Measurements from ENCODE around the gene ECHDC3. TPM values are rescaled to one million over a fixed set of nuclear protein-coding genes. Genes with fewer than 3 reads are reported as not detected.

ECHDC3 gene
- total and polyA plus RNA-seq, 2 of the 4 experiments (the other 2 are of a cell fraction), result 4.3 to 5.0 TPM

DNA sequence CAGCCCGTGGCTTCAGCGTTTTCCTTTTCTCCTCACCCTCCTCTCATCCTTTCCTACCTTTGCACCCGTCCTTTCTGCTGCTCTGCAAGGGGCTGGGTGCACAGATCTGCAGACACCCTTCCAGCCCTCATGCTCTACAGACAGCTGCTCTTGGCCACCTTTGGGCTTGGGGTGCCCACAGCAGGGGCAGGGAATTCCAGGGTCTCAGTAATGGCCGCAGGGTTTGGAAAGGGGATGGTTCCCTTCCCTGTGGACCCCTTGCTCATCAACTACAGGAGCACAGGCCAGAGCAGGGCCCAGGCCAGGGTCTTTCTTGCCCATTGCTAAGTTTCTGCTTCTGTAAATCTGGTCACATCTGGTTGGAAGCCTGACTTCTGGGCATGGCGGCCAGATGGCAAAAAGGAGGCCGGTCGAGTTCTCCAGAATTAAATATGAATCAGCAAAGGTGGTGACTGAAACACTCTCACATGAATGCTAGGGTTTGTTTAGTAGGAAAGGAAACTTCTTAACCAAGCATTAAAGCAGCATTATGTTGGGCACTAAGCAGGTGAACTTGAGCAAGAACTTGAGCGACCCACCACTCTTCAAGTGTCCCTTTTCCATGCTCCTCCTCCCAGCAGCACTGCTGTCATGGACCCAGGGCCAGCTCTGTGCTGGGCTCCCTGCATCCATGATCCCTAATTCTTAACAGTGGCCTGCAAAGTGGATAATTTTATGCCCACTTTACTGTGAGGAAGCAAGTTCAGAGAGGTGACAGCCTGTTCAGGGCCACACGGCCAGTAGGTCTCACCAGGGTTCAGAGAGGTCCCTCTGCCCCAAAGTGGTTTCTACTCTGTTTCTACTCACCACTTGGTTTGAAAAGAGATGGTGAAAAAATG lies 1.5 kb downstream of the ECHDC3 start:
- CTCF ChIA-PET, result no interaction called here
- intact Hi-C loops (cut with micrococcal nuclease), result no loop called here
- TF ChIP-seq FOS (IDR thresholded peaks at IDR 0.05; ENCODE audit: low read depth, low read length) (no peak), POLR2A (IDR thresholded peaks at IDR 0.05; ENCODE audit: low read depth, low read length) (no peak), RFX5 (IDR thresholded peaks at IDR 0.05; ENCODE audit: low read depth, low read length) (no peak), MAFK (IDR thresholded peaks at IDR 0.05; ENCODE audit: low read depth, low read length) (no peak), MAZ (IDR thresholded peaks at IDR 0.05; ENCODE audit: borderline replicate concordance, low read depth, low read length) (no peak), RCOR1 (IDR thresholded peaks at IDR 0.05; ENCODE audit: insufficient replicate concordance, low read length) (no peak), CHD1 (IDR thresholded peaks at IDR 0.05; ENCODE audit: low read depth, low read length) (no peak), RAD21 (IDR thresholded peaks at IDR 0.05; ENCODE audit: low read length) (no peak), BHLHE40 (IDR thresholded peaks at IDR 0.05; ENCODE audit: low read depth, low read length) (no peak), SMC3 (IDR thresholded peaks at IDR 0.05; ENCODE audit: low read depth, low read length) (no peak), MXI1 (IDR thresholded peaks at IDR 0.05; ENCODE audit: borderline replicate concordance, low read depth, low read length) (no peak), CEBPB (IDR thresholded peaks at IDR 0.05; ENCODE audit: low read depth, low read length) (no peak)
- TF ChIP-seq, protein P1, sequence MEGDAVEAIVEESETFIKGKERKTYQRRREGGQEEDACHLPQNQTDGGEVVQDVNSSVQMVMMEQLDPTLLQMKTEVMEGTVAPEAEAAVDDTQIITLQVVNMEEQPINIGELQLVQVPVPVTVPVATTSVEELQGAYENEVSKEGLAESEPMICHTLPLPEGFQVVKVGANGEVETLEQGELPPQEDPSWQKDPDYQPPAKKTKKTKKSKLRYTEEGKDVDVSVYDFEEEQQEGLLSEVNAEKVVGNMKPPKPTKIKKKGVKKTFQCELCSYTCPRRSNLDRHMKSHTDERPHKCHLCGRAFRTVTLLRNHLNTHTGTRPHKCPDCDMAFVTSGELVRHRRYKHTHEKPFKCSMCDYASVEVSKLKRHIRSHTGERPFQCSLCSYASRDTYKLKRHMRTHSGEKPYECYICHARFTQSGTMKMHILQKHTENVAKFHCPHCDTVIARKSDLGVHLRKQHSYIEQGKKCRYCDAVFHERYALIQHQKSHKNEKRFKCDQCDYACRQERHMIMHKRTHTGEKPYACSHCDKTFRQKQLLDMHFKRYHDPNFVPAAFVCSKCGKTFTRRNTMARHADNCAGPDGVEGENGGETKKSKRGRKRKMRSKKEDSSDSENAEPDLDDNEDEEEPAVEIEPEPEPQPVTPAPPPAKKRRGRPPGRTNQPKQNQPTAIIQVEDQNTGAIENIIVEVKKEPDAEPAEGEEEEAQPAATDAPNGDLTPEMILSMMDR (conservative IDR thresholded peaks at IDR 0.05; ENCODE audit: low read depth, low read length), result no peak
- TF ChIP-seq, protein P2, sequence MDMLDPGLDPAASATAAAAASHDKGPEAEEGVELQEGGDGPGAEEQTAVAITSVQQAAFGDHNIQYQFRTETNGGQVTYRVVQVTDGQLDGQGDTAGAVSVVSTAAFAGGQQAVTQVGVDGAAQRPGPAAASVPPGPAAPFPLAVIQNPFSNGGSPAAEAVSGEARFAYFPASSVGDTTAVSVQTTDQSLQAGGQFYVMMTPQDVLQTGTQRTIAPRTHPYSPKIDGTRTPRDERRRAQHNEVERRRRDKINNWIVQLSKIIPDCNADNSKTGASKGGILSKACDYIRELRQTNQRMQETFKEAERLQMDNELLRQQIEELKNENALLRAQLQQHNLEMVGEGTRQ (IDR thresholded peaks at IDR 0.05; ENCODE audit: low read depth, low read length), result no peak
- TF ChIP-seq, protein P3, sequence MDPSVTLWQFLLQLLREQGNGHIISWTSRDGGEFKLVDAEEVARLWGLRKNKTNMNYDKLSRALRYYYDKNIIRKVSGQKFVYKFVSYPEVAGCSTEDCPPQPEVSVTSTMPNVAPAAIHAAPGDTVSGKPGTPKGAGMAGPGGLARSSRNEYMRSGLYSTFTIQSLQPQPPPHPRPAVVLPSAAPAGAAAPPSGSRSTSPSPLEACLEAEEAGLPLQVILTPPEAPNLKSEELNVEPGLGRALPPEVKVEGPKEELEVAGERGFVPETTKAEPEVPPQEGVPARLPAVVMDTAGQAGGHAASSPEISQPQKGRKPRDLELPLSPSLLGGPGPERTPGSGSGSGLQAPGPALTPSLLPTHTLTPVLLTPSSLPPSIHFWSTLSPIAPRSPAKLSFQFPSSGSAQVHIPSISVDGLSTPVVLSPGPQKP (IDR thresholded peaks at IDR 0.05; ENCODE audit: borderline replicate concordance, low read depth, low read length), result no peak

More for the DNA sequence above, 1.5 kb downstream of the ECHDC3 start:
- Histone ChIP-seq H3K18ac (ENCODE audit: low read depth, low read length) (no peak overlapping the region), H2AFZ (replicated peaks; ENCODE audit: low read length, poor library complexity) (peak overlapping the region; percentile 35), H2AK5ac (ENCODE audit: low read depth, low read length) (no peak overlapping the region), H3K9ac (ENCODE audit: low read depth, low read length) (no peak overlapping the region), H3K27me3 (ENCODE audit: control insufficient read depth, insufficient read depth, low read length) (no peaks in the 10 kb centered on the region), H2BK120ac (ENCODE audit: low read depth, low read length) (no peak overlapping the region), H3K27ac (ENCODE audit: insufficient read depth, low read length) (no peak overlapping the region), H3K4me3 (ENCODE audit: insufficient read depth, low read depth, low read length) (no peak overlapping the region), H4K20me1 (ENCODE audit: insufficient read depth, low read length) (no peaks in the 10 kb centered on the region), H3K14ac (replicated peaks; ENCODE audit: low read depth, low read length) (no peak overlapping the region), H2AK9ac (replicated peaks; ENCODE audit: low read depth, low read length, poor library complexity) (peak overlapping the region; percentile 79), H3K4me1 (ENCODE audit: control insufficient read depth, insufficient read depth, low read length) (no peaks in the 10 kb centered on the region), H3K36me3 (ENCODE audit: control insufficient read depth, insufficient read depth, low read length) (no peaks in the 10 kb centered on the region), H3K9me1 (ENCODE audit: insufficient read depth, low read length) (no peaks in the 10 kb centered on the region), H3K9me3 (ENCODE audit: control insufficient read depth, insufficient read depth, low read length) (0 out of 2 replicates have a peak, but pooled peaks cover 2% of the 10 kb centered on the region), H2BK5ac (ENCODE audit: low read depth, low read length, poor library complexity, severe bottlenecking) (no peak overlapping the region), H3K79me1 (ENCODE audit: low read depth in 1 of 2, low read length in 2 of 2) (0 out of 4 replicates have a peak, but pooled peaks cover 0 to 4% of the 10 kb centered on the region in 2 experiments), H3K4me2 (ENCODE audit: low read depth, low read length) (no peak overlapping the region), H3K56ac (ENCODE audit: extremely low read depth, insufficient read depth, low read length) (no peak overlapping the region), H2BK20ac (ENCODE audit: low read depth, low read length) (no peak overlapping the region), H3K4ac (ENCODE audit: low read depth, low read length) (no peak overlapping the region), H4K8ac (ENCODE audit: low read depth in 2 of 2, low read length in 2 of 2) (no peak overlapping the region), H4K5ac (ENCODE audit: low read depth, low read length) (no peak overlapping the region), H2BK15ac (ENCODE audit: low read depth, low read length) (no peak overlapping the region), H3K23ac (ENCODE audit: low read depth, low read length) (no peak overlapping the region), H4K91ac (ENCODE audit: insufficient read depth, low read depth, low read length) (no peak overlapping the region)
- POLR2A ChIA-PET (ENCODE audit: unreplicated experiment), result no interaction called here
- DNase-seq (no peak), ATAC-seq (ENCODE audit: low read depth) (no peak)
- dilution Hi-C loops (cut with HindIII; ENCODE audit: low sequenced_read_pairs, unreplicated experiment), result no loop called here
- 50% methylated on average over 2 of the region's 9 CpGs; no CpG with 5 or more reads in 1 of the 2 experiments for WGBS, 2 experiments (ENCODE audit: extremely low coverage in 2 of 2, insufficient read length in 1 of 2)
- in situ Hi-C loops (cut with MboI; ENCODE audit: low sequenced_read_pairs), result no loop called here
- no TSS peak for BruUV-seq (replicated peaks)

Measured in IMR-90 (cell line).